ENCODE results near the gene NCOA3.
"Not testable (repeated sequence)": the region's sequence is repeated elsewhere in the genome, so short reads cannot be mapped to it uniquely, and the experiment has no call there.

NCOA3 gene

GRCh38 chr20:47468290-47469050 lies 33.2 kb upstream of the NCOA3 start:
- no peak for DNase-seq (ENCODE audit: low read depth, low spot score)

DNA sequence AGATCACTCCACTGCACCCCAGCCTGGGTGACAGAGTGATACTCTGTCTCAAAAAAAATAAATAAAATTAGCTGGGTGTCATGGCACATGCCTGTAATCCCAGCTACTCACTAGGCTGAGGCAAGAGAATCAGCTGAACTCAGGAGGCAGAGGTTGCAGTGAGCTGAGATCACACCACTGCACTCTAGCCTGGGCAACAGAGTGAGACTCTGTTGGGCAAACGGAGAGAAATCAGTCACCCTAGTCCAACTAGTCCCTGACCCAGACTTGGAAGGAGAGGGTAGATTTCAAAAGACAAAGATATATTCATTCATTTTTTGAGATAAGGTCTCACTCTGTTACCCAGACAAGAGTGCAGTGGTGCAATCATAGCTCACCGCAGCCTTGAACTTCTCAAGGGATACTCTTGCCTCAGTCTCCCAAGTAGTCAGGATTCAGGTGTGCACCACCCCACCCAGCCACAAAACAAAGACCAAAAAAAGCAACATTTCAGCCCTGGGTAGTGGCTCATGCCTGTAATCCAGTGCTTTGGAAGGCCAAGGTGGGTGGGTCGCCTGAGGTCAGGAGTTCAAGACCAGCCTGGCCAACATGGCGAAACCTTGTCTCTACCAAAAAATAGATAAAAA lies 26.2 kb upstream of the NCOA3 start:
- DNase-seq (ENCODE audit: low read depth, low spot score) = no peak

GRCh38 chr20:47476452-47476851 lies 25.2 kb upstream of the NCOA3 start:
- no peak for DNase-seq (ENCODE audit: low read depth, low spot score)

- DNase-seq (ENCODE audit: low read depth, low spot score) = no peak
These were observed 22.6 kb upstream of the NCOA3 start for GRCh38 chr20:47479093-47479492.

- DNase-seq (ENCODE audit: low read depth, low spot score) = no peak
These were observed 22.2 kb upstream of the NCOA3 start for GRCh38 chr20:47479506-47479905.

DNA sequence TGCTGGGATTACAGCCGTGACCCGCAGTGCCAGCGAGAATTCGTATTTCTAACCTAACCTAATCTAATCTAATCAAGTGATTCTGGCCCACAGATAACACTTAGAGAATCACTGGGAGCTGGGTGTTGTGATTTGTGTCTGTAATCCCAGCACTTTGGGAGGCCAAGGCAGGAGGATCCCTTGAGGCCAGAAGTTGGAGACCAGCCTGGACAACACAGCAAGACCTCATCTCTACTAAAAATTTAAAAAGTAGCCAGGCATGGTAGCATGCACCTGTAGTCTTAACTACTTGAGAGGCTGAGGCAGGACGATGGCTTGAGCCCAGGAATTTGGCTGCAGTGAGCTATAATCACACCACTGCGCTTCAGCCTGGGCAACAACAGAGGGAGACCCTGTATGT lies 21.4 kb upstream of the NCOA3 start:
- DNase-seq (ENCODE audit: low read depth, low spot score) = no peak

DNA sequence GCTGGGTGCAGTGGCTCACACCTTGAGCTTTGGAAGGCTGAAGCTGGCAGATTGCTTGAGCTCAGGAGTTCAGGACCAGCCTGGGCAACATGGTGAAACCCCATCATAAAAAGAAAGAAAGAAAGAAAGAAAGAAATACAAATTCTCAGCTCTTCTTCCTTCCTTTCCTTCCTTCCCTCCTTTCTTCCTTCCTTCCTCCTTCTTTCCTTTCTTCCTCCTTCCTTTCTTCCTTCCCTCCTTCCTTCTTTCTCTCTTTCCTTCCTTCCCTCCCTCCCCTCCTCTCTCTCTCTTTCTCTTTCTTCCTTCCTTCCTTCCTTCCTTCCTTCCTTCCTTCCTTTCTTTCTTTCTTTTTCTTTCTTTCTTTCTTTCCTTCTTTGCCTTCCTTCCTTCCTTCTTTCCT lies 21.0 kb upstream of the NCOA3 start:
- DNase-seq (ENCODE audit: low read depth, low spot score) = no peak

DNA sequence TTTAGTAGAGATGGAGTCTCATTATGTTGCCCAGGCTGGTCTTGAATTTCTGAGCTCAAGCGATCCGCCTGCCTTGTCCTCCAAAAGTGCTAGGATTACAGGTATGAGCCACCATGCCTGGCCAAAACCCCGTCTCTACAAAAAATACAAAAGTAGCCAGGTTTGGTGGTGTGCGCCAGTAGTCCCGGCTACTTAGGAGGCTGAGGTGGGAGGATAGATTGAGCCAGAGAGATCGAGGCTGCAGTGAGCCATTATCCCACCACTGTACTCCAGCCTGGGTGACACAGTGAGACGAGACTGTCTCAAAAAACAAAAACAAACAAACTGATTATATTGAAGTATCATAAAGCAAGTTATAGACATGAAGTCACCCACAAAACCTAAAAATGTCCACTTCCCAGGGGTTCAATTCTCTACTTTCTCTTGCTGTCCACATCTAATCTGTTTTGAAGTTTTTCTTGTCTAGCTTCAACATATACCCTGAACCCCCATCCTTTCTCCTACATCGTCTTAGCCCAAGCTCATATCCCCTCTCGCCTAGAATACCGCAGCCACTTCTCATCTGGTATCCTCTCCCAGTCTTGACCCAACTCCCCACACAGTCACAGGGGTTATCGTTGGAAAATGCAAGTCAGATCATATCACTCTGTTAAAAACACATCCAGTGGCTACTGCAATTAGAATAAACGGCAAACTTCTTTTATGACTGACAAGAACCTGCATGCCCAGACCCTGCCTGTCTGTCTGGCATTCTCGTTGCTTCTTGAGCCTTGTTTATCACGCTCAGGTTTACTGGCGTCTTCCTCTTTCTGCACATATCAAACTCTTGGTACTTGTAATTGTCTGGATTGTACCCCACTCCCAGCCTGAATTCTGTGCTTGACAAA lies 20.1 kb upstream of the NCOA3 start:
- DNase-seq (ENCODE audit: low read depth, low spot score) = no peak

DNA sequence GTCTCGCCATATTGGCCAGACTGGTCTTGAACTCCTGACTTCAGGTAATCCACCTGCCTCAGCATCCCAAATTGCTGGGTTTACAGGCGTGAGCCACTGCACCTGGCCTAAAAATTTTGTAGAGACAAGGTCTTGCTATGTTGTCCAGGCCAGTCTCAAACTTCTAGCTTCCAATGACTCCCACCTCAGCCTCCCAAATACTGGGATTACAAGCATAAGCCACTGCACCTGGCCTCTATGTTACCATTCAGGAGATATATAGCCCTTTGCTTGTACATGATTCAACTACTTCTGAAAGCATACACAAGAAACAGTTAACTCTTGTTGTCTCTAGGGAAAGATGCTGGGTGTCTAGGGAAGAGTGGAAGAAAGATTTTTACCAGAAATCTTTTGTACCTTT lies 19.0 kb upstream of the NCOA3 start:
- no peak for DNase-seq (ENCODE audit: low read depth, low spot score)

- no peak for DNase-seq (ENCODE audit: low read depth, low spot score)
These were observed 17.4 kb upstream of the NCOA3 start for GRCh38 chr20:47484303-47484702.

GRCh38 chr20:47487175-47487917 lies 14.3 kb upstream of the NCOA3 start:
- DNase-seq (ENCODE audit: low read depth, low spot score) = no peak

DNA sequence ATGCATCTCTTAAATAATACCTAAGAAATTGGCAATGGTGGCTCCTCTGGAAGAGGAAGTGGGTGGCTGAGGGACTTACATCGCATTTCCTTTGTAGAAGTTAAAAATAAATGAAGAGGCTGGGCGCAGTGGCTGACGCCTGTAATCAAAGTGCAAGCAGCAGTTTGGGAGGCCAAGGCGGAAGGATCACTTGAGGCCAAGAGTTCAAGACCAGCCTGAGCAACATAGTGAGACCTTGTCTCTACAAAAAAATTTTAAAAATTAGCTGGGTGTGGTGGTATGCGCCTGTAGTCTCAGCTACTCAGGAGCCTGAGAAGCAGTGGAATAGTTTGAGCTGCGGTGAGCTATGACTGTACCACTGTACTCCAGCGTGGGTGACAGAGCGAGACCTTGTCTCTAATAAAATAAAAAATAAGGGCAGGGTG lies 12.2 kb upstream of the NCOA3 start:
- no peak for DNase-seq (ENCODE audit: low read depth, low spot score)

DNA sequence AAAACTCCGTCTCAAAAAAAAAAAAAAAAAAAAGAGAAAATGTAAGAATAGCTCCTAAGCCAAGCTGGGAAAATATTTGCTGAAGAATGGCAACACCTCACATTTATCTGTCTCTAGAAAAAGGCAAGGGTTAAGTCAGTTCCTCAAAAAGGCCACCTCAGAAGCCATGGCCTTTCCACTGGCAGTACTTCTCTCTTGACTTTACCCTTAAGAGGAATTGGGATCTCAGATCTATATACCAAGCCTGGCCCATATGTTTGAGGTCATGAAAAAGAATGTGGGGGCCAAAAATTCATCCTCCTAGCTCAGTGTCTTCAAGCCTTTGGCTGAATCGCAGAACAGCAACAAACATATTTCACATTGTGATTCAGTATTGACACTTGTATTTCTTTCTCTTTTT lies 10.9 kb upstream of the NCOA3 start:
- DNase-seq (ENCODE audit: low read depth, low spot score) = no peak

DNA sequence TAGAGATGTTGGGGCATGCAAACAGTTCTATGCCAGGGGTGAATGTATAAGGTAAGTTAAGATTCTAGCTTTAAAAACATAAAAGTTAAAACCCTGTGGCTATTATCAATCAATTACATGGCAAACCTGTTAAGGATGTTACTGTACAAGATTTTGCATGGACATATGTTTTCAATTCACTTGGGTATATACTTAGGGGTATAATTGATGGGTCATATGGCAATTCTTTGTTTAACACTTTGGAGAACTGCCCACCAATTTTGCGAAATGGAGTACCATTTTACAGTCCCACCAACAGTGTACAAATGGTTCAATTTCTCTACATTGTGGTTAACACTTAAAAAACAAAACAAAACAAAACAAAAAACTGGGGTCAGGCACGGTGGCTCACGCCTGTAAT lies 9.4 kb upstream of the NCOA3 start:
- no peak for DNase-seq (ENCODE audit: low read depth, low spot score)

DNA sequence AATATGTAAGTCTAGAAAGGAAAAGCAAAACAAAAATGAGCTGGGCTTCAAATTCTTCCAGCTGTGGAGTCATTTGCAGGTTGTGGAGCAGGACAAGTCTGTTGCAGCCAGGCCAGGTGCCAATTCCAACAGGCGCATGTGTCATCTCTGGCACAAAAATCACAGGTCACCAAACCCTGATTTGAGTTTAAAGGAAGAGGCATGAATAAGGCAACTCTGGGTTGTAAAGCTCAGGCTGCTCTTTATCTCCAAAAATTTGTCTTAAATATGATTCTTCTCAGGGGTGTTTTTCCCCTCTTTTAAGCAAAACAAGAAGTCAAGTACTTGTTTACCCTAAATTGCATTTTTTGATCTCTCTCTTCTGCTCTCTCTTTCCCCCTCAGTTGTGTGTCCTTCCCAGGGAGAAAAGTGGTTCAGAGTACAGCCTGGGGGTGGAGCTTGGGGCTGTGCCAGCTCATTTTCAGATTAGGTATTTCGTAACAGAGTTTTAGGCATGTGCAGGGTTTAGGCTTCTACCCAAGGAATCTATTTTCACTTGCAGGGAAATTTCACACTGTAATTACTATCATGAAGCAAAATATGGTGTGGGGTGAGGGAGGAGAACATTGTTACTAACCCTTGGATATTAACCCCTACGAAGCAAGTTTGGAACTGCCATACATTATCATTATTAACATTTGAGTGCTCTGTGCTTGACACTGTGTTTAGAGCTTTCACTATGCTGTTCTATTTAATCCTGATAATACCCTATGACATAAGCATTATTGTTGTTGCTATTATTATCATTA lies 8.3 kb upstream of the NCOA3 start:
- DNase-seq (ENCODE audit: low read depth, low spot score) = no peak

- DNase-seq (ENCODE audit: low read depth, low spot score) = no peak
These were observed 7.8 kb upstream of the NCOA3 start for GRCh38 chr20:47493963-47494293.

GRCh38 chr20:47494606-47495005 lies 7.1 kb upstream of the NCOA3 start:
- DNase-seq (ENCODE audit: low read depth, low spot score) = not testable (repeated sequence)

GRCh38 chr20:47496118-47496517 lies 5.6 kb upstream of the NCOA3 start:
- no peak for DNase-seq (ENCODE audit: low read depth, low spot score)

GRCh38 chr20:47498606-47499005 lies 3.1 kb upstream of the NCOA3 start:
- DNase-seq (ENCODE audit: low read depth, low spot score) = no peak

DNA sequence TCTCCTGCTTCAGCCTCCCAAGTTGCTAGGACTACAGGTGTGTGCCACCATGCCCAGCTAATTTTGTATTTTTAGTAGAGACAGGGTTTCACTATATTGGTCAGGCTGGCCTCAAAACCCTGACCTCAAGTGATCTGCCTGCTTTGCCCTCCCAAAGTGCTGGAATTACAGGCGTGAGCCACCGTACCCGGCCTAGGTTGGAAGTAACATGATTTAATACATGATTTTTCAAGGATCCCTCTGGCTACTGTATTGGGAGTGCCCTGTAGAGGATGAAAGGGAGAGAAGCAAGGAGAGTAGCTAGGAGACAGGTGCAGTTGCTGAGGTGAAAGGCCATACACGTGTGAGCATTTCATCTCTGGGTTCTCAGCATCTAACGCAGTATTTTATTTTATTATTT lies 2.6 kb upstream of the NCOA3 start:
- DNase-seq (ENCODE audit: low read depth, low spot score) = no peak

GRCh38 chr20:47500082-47500481 lies 1.6 kb upstream of the NCOA3 start:
- DNase-seq (ENCODE audit: low read depth, low spot score) = not testable (repeated sequence)

All from smooth muscle cell of the brain vasculature (primary cell).